GM23248 (cell line): ENCODE measurements around the gene INTS3.

Source experiments
- EZH2 ChIP-seq: fragments of 200-600 bp; sonication (generic); IDR thresholded peaks from 2 replicates; pipeline ENCODE4 v1.6.1; 2018; ENCODE audit warnings: antibody characterized with exemption, mild to moderate bottlenecking; ENCODE audit not compliant: insufficient read depth, poor library complexity, severe bottlenecking
- EZH2phosphoT487 ChIP-seq: fragments of 200-600 bp; sonication (generic); IDR thresholded peaks from 2 replicates; pipeline ENCODE4 v1.6.1; 2018; ENCODE audit warnings: antibody characterized with exemption, moderate library complexity, mild to moderate bottlenecking, low read depth; ENCODE audit not compliant: insufficient read depth

DNA sequence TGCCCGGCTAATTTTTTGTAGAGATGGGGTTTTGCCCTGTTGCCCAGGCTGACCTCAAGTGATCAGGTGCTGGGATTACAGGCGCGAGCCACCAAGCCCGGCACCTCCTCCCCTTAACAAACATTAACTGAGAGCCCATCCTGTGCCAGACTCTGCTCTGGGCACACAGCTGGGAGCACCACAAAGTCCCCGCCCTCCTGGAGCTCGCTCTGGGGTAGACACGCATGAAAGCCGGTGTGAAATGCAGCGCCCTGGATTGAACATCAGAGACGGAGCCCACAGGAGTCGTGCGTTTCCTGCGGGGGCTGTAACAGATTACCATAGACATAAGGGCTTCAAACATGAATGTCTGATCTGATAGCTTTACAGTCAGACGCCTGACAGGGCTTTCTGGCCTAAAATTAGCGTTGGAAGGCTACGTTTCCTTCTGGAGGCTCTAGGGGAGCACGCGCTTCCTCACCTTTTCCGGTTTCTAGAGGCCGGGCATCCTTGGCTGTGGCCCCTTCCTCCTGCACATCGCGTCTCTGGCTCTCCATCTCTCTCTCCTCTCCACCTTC is 61.7 kb downstream of the INTS3 start:
- TF ChIP-seq EZH2 (no peak), EZH2phosphoT487 (no peak)
